IPS-NIHi11 (cell line): ENCODE data around the gene TMEM106C.

Experiments used
- DNase-seq: peaks from one replicate; pipeline ENCODE4 v3.0.0; 2012; ENCODE audit warnings: mixed read lengths, low spot score

The TMEM106C gene

DNA sequence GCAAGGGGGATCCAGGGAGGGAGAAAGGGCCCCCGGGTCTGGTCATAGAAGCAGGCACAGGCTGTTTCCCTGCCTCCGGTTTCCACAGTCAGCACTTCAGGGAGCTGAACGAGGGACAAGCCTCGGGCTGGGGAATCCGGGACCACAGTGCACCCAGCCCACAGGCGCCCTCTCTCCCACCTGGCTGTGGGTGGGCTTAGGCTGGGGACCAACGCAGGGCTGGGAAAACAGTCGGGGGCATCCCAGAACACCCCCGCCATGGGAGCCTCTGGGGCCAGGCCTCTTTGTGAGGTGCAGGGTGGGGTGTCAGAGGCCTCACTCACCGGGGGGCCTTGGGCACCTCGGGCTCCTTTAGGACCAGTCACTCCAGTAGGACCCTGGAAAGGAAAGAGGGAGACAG, 16.3 kb downstream of the TMEM106C start:
- DNase-seq = no peak

DNA sequence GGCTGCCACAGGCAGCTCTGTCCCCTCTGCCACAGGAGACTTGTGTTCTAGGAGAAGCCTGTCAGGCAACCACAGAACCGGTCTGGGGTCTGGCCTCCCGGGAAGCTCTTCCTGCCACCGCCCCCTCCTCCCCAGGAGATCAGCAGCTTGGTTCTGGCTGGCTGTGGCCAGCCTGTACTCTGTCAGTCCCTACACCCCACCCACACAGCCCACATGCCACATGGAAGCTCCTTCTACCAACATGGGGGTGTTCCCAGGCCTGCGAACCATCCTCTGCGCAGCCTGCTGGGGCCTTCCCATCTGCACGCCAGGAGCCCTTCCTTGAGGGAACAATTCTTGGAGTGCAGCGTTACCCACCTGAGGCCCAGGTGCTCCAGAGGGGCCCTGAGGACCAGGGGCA, 16.8 kb downstream of the TMEM106C start:
- no peak for DNase-seq

DNA sequence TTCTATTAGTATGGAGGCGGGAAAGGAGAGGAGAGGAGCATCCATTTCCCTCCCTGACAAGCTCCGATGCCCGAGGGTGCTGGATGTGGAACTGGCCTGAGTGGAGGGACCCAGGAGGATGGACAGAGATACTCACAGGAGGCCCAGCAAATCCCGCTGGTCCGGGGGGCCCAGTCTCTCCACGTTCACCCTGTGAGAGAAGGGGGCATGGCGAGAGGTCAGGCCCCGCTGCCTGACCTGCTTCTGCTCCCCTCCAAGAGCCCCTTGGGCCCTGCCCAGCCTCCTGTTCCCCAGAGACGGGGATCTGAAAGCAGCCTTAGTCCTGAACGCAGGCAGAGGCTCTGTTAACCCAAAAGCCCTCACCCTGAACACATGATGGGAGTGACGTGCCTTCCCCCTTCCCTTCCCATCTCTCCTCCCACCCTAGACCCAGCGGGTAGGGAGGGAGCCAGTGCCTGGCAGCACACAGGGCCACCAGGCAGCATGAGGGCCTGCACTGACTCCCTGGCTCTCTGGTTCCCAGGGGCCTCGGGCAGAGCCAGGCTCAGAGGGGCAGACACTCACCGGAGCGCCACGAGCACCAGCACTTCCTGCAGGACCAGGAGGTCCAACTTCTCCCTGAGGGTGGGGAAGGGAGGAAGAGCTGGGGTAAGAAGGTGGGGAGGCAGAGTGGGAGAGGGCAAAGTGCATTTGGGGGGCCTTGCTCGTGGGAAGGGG, 17.5 kb downstream of the TMEM106C start:
- no peak for DNase-seq

DNA sequence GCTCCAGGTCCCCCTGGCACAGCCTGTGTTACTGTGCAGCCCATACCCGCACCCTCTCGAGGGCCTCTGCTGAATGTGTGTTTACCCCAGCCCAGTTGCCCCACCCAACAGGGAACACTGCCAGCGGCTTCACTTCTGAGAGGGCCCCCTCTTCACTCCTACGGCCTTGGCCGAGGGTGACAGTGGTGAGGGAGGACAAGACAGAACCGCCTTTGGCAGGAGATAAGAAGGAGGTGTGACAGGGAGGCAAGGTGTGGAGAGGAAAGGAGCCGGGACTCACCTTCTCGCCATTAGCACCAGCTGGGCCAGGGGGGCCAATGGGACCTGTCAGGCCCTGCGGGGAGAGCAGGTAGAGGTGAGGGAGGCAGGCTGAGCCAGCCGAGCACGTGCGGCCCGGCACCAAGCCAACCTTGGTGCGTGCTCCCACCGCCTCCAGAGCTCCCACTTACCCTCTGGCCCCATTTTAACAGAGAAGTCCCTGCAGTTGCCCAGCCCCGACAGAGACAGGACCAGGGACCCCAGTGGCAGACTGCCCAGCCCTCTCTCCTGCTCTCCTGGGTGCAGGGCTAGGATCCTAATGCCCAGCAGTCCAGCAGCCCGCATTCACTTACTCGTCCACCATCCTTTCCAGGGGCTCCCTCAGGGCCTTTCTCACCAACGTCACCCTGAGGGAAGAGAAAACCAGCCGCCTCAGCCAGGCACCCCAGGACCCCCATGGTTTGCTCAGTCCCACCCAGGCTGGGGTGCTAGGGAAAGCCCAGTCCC, 18.3 kb downstream of the TMEM106C start:
- DNase-seq = no peak

DNA sequence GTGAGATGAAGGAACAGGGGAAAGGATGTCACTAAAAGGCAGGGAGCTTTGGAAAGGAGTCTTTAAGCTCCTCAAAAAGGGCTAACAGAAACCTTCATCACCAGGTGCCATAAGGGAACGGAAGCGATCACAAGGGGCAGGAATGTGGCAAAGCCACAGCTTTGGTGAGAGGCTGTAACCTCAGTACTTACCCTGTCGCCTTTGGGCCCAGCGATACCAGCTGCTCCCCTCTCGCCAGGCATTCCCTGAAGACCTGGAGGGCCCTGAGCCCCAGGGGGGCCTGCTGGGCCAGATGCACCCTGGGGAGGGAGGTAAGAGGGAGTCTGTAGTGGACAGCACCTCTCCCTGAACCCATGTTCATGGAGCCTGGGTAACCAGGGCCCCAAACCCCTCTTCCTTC, 18.9 kb downstream of the TMEM106C start:
- no peak for DNase-seq

DNA sequence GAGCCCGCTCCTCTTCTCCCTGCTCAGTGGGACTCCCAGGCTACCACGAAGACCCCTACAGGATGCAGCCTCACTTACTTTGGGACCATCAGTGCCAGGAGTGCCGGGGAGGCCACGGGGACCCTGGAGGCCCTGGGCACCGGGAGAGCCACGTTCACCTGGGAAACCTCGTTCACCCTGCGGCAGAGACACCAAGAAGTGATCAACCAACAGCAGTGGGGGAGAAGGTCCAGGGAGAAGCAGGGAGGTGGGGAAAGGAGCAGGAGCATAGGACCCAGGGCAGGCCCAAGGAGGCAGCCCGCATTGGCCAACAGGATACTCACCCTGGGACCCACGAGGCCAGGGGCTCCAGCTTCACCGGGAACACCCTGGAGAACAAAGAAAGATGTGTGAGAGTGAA, 19.4 kb downstream of the TMEM106C start:
- DNase-seq = no peak

DNA sequence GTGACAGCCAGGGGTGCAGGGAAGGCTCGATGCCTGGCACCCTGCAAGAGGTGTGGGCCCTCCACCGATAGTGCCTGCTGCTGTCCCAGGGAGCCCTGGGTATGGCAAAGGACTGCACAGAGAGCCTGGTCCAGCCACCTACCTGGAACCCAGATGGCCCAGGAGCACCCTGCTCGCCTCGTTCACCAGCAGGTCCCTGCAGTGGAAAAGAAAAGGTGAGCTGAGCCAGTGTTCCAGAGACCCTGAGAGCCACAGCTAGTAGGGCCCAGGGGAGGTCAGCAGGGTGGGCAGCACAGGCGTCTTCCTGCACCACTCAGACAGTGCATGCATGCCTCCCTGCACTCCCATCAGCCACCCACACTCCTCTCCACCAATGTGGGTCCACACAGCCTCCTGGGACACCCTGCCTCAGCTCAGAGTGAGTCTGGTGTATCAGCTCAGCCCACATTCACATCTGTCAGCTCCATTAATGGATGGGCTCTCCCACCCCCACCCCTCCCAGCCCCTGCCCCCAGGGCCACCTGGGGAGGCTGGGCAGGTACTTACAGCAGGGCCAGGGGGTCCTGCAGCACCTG, 20.2 kb downstream of the TMEM106C start:
- no peak for DNase-seq

DNA sequence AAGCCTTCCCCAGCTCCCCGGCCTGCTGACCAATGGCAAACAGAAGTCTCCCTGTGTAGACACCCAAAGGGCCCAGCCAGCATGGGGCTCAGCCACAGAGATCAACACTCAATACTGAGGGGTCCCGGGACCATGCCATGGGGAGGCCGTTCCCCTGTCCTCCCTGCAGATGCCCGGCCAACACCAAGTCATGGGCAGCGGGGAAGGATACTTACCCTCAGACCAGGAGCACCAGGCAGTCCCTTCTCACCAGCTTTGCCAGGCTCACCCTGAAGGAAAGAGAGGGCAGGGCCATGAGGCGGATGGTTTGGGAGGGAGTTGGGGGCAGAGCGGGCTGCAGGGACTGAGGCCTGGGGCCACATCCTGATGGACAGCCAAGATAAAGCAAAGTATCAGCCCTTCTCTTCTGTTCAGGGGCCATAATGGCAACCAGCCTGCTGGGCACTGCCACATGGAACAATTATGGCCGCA, 21.0 kb downstream of the TMEM106C start:
- no peak for DNase-seq

DNA sequence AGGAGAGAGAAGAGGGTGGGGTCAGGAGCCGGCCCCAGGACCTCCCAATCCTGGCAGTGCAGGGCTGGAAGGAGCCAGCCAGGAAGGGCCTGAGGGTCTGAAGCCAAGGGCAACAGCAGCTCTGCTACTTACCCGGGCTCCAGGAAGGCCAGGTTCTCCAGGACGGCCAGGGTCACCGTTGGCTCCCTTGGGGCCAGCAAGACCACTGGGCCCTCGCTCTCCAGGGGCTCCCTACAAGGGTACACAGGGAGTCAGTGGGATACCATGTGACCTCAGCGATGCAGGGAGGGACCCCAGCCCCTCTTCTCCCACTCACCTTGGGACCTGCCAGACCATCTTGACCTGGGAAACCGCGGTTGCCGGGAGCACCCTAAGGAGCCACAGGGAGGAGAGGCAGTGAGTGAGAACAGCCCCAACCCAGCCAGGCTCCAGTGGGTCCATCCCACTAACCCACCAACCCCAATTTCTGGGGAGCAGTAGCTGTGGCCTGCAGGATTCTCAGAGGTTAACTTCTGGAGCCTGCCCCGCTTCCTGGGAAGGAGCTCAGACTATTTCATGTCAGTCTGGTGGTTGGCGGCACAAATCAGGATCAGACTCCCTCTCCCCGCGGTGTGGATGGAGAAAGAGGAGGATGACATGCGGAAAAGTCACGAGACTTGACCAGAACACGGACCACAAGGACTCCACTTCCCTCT, 22.3 kb downstream of the TMEM106C start:
- no peak for DNase-seq

DNA sequence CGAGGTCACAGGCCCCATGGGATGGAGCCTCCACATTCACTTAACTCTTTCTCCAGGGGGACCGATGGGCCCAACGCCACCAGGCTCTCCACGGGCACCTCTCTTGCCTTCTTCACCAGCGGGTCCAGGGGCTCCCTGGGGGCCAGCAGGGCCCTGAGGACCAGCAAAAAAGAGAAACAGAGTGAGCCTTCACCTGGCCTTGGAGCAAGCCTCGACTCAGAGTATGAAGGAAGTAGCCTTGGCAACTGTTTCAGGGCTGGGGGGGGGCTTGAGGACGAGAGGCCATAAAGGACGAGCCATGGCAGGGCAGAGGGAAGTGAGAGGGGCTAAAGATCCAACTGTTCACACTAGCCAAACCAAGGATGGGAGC, 22.9 kb downstream of the TMEM106C start:
- no peak for DNase-seq

DNA sequence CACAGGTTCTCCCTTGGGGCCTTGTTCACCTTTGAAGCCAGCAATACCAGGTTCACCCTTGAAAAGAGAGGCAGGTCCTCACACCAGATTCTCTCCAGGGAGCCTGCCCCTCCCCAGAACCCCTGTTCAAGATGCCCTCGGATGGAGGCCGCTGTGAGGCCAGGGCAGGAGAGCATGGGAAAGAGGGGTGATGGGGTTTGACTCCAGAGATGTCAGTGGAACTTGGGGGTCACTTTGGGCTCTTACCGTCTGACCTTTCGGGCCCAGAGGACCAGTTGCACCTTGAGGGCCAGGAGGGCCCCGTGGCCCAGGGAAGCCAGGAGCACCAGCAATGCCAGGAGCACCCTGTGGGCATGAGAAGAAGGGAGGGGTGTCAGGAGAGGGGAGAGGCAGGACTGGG, 23.4 kb downstream of the TMEM106C start:
- DNase-seq = no peak

DNA sequence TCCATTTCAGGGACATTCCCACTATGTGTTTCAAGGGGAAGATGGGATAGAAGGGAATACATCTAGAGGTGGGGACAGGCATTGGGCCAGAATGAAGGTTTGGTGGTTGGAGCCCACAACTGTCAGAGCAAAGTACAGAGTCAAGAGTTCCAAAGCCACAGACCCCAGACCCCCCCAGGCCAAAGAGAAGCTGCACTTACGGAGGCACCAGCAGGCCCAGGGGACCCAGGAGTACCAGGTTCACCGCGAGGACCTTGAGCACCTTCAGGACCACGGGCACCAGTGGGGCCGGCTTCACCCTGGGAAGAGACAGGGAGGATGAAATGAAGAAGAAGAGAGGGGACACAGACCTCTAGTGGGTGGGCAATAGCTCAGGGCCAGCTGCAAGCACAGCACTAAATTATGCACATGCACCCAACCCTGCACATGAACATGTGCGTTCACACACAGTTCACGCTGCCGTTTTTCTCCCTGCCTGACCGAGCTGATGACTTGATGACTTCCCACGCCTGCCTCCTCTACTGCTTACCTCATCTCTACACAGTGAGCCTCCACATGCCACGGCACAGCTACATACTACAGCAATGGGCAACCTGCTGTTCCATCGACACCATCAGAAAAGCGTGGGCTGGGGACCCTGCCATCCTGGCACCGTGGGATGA, 24.1 kb downstream of the TMEM106C start:
- no peak for DNase-seq

DNA sequence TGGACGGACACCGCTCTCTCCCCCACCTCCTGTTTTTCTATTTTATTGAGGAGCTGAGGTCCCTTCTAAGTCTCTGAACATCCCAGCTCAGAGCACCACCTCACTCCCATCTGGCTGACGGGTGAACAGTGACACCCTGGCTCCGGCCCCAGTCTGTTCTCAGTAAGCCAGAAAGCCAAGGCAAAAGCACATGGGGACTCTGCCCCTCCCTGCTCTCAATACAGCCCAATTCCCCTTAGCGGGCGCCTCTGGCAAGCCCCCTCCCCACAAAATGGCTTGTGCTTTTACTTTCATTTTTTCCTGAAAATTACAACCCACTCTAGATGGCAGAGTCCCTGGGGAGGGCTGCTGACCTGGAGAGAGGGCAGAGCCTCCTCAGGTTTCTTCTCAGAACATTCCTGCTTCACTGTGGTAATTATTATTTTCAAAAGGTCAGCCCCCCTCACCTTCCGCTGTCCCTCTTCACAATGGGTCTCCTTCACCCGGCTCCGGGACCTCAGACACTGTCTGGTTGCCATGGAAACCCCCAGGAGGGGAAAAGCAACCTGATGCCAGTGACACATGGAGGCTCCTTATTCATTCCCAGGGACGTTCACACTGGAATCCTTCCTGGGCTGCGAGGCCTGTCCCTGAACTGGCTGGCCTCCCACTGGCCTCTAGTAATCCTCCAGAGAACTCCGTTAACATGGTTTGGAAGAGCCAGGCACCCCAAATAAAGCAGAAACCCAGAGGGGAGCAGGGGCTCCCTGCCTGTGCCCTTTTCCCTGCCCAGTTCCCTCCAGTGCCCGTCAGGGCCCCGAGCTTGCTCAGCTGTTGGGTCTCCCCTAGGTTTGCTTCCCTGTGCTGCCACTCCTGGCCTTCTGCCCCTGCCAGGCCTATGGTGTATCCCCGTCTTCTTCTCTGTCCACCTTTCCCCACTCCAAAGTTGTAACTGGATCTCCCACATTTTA, 25.0 kb downstream of the TMEM106C start:
- DNase-seq = peak; percentile 87

DNA sequence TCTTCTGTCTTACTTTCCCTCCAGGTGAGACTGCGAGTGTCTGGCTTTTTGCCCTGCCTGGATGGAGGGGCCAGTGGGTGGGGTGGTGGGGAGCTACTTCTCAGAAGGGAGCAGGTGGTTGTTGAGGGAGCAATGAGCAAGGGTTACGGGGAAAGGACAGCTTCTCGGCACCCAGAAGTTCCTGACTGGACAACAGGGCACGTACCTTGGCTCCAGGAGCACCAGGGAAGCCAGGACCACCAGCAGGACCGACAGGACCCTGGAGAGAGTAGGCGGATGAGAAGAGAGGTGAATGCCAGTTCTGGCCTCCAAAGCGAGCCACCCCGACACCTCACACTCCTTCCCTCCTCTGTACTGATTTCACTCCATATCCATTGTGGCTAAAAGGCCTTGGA, 25.6 kb downstream of the TMEM106C start:
- DNase-seq = no peak

DNA sequence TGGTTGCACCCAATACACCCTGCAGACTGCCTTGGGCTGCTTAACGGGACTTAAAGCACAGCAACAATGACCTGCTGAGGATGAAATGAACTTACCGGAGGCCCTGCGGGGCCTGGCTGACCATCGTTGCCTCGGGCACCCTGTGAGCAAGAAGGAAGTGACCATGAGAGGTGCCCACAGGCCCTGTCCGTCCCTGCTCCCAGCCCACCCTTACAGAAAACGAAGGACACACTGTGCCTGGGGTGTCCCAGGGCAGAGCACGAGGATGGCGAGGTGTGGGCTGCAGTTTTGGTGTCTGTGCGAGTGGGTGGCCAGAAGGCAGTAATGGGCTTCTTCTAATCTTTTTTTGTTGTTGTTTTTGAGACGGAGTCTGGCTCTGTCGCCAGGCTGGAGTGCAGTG, 26.3 kb downstream of the TMEM106C start:
- no peak for DNase-seq

DNA sequence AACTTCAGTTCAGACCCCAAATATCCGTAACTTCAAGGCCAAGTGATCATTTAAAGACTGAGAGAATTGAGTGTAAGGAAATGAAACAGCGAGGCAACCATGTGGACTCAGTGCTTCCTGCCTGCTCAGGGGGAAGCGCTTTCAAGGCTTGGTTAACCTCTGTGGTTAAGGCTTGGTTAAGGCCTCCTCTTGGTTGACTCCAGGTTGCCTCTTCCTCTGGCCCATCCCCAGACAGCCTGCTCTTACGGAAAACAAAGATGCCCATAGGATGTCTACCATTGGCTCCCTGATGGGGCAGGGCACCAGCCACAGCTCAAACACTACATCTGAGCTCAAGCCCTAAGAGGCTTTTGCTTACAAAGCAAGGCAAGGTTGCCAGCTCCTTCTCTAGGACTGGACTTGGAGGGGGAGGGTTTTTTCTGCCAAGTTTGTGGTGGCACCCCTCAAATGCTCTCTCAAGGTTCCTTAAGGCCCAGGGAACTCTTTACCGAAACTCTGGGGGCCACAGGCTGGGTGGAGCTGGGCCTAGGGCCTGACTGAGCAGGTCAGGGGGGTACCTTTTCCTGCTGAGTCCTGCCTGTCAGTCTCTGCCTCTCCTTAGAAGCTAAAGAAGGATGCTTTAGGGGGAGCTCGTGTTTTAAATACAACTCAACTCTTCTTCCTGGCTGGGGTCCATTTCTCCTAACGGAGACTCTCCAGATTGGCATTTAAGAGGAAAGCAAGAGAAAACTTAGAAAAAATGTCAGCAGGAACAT, 27.1 kb downstream of the TMEM106C start:
- DNase-seq = no peak

DNA sequence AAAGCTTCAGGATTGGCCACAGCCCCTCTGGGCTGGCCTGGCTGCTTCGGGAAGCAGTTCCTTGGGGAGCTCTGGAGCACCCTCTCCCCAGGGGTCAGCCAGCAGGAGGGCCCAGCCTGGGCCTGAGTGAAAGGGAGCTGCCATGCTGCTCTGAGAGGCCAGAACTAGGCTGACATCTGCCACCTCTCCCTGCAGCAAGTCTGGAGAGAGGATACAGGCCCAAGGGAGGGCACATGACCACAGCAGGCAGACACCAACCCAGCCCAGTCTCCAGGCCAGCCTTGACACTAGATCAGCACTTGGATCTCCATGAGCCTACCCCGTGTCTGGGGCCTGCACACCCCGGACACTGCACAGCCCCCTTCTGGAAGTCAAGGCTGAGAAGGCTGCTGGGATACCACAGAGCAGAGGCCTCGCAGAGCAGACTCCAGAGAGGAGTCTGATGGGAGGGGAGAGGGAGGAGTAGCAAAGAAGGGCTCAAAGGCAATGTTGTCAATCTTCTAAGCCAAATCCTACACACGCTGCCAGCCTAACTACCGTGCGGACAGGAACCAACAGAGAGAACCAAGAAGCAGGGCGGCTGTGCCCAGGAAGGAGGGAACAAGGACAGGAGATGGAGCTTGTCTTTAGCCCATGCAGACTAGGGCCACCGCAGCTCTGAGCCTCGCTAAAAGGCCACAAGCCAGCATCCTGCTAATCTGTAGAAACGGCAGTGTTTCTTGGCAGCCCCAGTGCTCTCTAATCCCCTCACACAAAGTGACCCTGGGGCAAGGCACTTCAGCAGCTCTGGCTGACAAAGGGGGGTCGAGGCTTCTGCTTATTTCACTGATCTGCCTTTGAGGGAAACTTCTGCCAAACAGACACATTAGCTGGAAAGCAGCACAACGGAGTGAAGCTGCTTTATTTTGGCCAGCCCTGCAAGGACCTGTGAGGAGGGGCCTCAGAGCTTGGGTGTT, 28.0 kb downstream of the TMEM106C start:
- no peak for DNase-seq

DNA sequence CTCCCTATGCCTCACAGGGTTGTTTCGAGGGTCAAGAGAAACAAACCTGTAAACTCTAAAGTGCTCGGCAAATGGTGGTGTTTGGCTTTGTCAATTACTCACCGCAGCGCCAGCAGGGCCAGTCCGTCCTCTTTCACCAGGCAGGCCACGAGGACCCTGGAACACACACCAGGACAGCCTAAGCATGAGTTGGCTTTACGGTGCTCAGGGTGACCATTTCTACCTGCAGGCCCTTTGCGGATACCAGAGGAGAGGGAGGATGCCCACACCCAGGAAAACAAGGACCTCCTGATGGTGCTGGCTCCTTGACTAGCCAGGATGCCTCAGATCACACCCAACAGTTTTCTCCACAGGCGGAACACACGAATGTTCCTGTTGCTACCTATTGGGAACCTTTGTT, 29.4 kb downstream of the TMEM106C start:
- DNase-seq = no peak

DNA sequence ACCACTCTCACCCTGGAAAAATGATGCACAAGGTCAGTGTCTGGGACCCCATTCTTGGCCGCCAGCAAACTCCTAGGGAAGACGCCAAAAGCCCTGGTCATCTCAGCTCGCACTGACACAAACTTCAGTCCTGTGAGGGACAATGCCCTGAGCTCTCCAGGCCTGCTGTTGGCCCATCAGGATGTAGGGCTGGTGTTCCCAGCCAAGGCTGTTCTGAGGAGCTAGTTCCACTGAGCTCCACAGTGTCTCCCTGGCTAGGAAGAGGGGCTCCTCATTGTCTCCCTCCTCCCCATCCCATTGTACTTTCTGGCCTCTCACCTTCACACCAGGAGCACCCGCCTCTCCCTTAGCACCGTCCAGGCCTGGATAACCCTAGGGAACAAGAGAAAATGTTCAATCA, 30.1 kb downstream of the TMEM106C start:
- DNase-seq = no peak
